ENCODE results near the gene SIRT7. TPM values are rescaled to one million over a fixed set of nuclear protein-coding genes. Genes with fewer than 3 reads are reported as not detected.

SIRT7 gene
- total RNA-seq, 6 experiments from 2014 or later: 16.2 to 20.7 (median 18.5) TPM

DNA sequence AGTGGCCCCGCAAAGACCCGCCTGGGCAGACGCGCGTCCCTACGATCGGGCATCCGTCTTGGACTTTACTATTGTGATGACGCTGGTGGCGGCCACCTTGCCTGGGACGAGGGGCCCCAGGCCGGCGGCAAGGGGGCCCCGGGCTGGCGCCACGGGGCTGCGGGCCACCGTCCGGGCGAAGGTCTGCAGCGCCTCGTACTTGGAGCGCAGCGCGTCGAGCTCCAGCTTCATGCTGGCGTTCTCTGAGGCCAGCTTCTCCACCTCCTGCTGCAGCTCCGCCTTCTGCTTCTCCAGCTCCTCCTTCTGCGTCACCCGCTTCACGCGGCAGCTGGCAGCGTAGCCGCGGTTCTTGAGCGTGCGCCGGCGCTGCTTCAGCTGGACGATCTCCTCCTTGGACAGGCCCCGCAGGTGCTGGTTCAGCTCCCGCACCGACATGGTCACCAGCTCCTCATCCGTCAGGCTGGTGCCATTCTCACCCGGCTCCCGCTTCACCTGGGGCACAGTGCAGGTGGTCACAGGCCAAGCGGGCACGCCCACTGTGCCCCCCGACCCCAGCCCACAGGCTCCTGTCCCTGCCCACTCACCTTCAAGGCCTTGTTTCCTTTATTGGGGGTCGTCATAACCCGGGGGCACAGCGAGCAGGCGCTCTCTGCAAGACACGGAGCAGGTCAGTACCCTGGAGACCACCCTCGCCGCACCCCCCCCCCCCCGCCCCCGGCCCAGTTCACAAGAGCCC is 4.8 kb upstream of the SIRT7 start:
- Mint-ChIP-seq H3K4me3 (peak overlapping the region; percentile 84; the same call in 1 of the 2 replicates), H3K27ac (peak overlapping the region; percentile 90), H3K4me1 (ENCODE audit: low read depth) (peaks cover 32% of the 10 kb centered on the region), H3K27me3 (ENCODE audit: insufficient read depth) (no peaks in the 10 kb centered on the region; the same call in 1 of the 2 replicates), H3K9me3 (no peaks in the 10 kb centered on the region), H3K36me3 (ENCODE audit: low read depth) (peaks cover 13% of the 10 kb centered on the region)
- DNase-seq: no peak
- TF ChIP-seq CTCF (IDR thresholded peaks at IDR 0.05): no peak

DNA sequence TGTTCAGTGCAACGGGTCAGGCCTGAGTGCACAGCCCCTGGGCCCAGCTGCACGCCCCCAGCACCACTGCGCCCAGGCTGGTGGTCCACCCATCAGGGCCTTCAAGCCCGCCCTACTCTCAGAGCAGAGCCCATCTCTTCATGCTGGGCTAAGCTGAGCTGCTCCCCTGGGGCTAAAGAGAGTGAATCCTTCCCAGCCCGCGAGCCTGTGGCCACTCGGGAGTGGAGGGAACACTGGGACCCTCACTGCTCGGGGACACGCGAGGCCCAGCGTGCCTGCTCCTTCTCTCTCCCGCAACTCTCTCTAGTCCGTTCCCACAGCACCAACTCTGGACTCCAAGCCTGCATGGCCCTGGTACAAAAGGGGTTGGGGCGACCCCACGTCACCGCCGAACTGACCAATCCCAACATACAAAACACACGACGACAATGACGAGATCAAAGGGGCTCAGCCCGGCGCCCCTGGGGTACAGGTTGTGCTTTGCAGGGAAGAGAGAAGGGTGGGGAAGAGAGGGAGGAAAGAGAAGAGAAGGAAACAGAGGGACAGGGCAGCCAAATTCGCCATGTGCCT is 4.1 kb upstream of the SIRT7 start:
- H3K4me1 Mint-ChIP-seq (ENCODE audit: low read depth): peaks cover 37% of the 10 kb centered on the region
- no peak overlapping the region; the same call in 1 of the 2 replicates for H3K4me3 Mint-ChIP-seq
- no peaks in the 10 kb centered on the region for H3K9me3 Mint-ChIP-seq
- peaks cover 15% of the 10 kb centered on the region for H3K36me3 Mint-ChIP-seq (ENCODE audit: low read depth)
- peak overlapping the region; percentile 26; the same call in 1 of the 2 replicates for H3K27ac Mint-ChIP-seq
- no peaks in the 10 kb centered on the region; the same call in 1 of the 2 replicates for H3K27me3 Mint-ChIP-seq (ENCODE audit: insufficient read depth)
- no peak for TF ChIP-seq CTCF (IDR thresholded peaks at IDR 0.05)
- DNase-seq: no peak

DNA sequence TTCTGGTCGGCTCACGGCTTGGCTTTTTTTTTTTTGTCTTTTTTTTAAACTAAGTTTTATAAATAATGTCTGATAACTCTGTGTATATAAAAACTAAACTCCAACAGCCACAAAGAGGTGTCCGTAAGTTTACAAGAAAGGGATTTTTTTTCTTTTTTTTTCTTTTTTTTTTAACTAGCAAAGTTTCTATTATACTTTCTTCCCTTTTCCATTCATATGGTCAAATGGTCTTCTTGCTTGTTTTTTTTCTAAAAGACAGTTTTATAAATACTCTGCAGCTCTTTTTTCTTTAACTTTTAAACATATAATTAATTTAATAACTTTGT is 3.5 kb upstream of the SIRT7 start:
- Mint-ChIP-seq H3K4me3 (no peak overlapping the region), H3K36me3 (ENCODE audit: low read depth) (peaks cover 21% of the 10 kb centered on the region), H3K27ac (peak overlapping the region; percentile 74; the same call in 1 of the 2 replicates), H3K4me1 (ENCODE audit: low read depth) (peaks cover 41% of the 10 kb centered on the region), H3K9me3 (no peaks in the 10 kb centered on the region), H3K27me3 (ENCODE audit: insufficient read depth) (no peaks in the 10 kb centered on the region; the same call in 1 of the 2 replicates)
- no peak for TF ChIP-seq CTCF (IDR thresholded peaks at IDR 0.05)
- no peak for DNase-seq

GRCh38 chr17:81920612-81921536 is 2.9 kb upstream of the SIRT7 start:
- peaks cover 27% of the 10 kb centered on the region for H3K36me3 Mint-ChIP-seq (ENCODE audit: low read depth)
- no peaks in the 10 kb centered on the region for H3K9me3 Mint-ChIP-seq
- no peaks in the 10 kb centered on the region; the same call in 1 of the 2 replicates for H3K27me3 Mint-ChIP-seq (ENCODE audit: insufficient read depth)
- H3K4me1 Mint-ChIP-seq (ENCODE audit: low read depth): peaks cover 41% of the 10 kb centered on the region
- peak overlapping the region; percentile 74 for H3K27ac Mint-ChIP-seq
- no peak for TF ChIP-seq CTCF (IDR thresholded peaks at IDR 0.05)
- H3K4me3 Mint-ChIP-seq: no peak overlapping the region
- no peak for DNase-seq

GRCh38 chr17:81918832-81919545 is 1.0 kb upstream of the SIRT7 start:
- H3K4me1 Mint-ChIP-seq (ENCODE audit: low read depth): peaks cover 34% of the 10 kb centered on the region
- H3K4me3 Mint-ChIP-seq: 0 out of 2 replicates have a peak overlapping the region, but pooled peaks have one; percentile 87
- H3K36me3 Mint-ChIP-seq (ENCODE audit: low read depth): peaks cover 31% of the 10 kb centered on the region
- H3K27me3 Mint-ChIP-seq (ENCODE audit: insufficient read depth): no peaks in the 10 kb centered on the region; the same call in 1 of the 2 replicates
- no peaks in the 10 kb centered on the region for H3K9me3 Mint-ChIP-seq
- TF ChIP-seq CTCF (IDR thresholded peaks at IDR 0.05): no peak
- peak overlapping the region; percentile 39; the same call in 1 of the 2 replicates for H3K27ac Mint-ChIP-seq
- DNase-seq: no peak
